Prostate gland (tissue), 2 donors: ENCODE data around the gene MBNL2. TPM values are rescaled to one million over a fixed set of nuclear protein-coding genes. Genes with fewer than 3 reads are reported as not detected.

Experiments used
- DNase-seq: peaks from one replicate; pipeline ENCODE4 v3.0.0-alpha.2; 2019; ENCODE audit warnings: low spot score
- H3K27ac ChIP-seq, 2 donors: fragments of 200-600 bp; sonication (generic); 2 replicates each; pipeline ENCODE4 v1.5.1; 2017 to 2019
- H3K27me3 ChIP-seq: fragments of 200-600 bp; sonication (generic); replicated peaks from 2 replicates; pipeline ENCODE4 v1.5.1; 2019; ENCODE audit not compliant: insufficient read depth
- H3K36me3 ChIP-seq, 2 donors: fragments of 200-600 bp; sonication (generic); 1 replicate in 1 of 2; 2 replicates in 1 of 2; pipeline versions ENCODE4 v1.5.1 to v1.8.1; 2017 to 2019
- H3K4me1 ChIP-seq: fragments of 200-600 bp; sonication (generic); replicated peaks from 2 replicates; pipeline ENCODE4 v1.5.1; 2019
- H3K4me3 ChIP-seq, 2 donors: fragments of 200-600 bp; sonication (generic); 2 replicates each; pipeline ENCODE4 v1.5.1; 2017 to 2019
- H3K9me3 ChIP-seq: fragments of 200-600 bp; sonication (generic); 2 replicates; pipeline ENCODE4 v1.5.1; 2017
- POLR2A ChIP-seq: fragments of 450-650 bp; IDR thresholded peaks from one replicate; pipeline ENCODE4 v1.6.1; 2016; ENCODE audit warnings: antibody characterized with exemption, mild to moderate bottlenecking
- POLR2AphosphoS5 ChIP-seq: sonication (generic); formaldehyde crosslinking; IDR thresholded peaks from one replicate; pipeline ENCODE4 v1.6.1; 2017; ENCODE audit warnings: antibody characterized with exemption
- WGBS: methylation state at CpG from one replicate; pipeline ENCODE4 v1.1.5; 2018; 5-methylcytosine and 5-hydroxymethylcytosine counted together
- intact Hi-C: fragments of 100-400 bp; cut with DNase I; formaldehyde crosslinking; loops from one replicate; pipeline ENCODE4 v1.14.2; 2022
- total RNA-seq, 2 donors: library from RNA; depleted of rRNA; stranded (reverse); fragments of >200 nt; gene quantifications; one replicate each; pipeline ENCODE4 v1.1.0, GENCODE V29; 2016
- TF ChIP-seq, protein P1 (sequence below), 4 experiments: fragments of 200-600 bp in 2 of 4; fragments of 450-650 bp in 2 of 4; sonication (generic) in 2 of 4; IDR thresholded peaks; 1 replicate in 3 of 4; 2 replicates in 1 of 4; pipeline ENCODE4 v1.5.1; 2016 to 2019; ENCODE audit warnings: antibody characterized with exemption in 4 of 4, mild to moderate bottlenecking in 2 of 4, moderate library complexity in 2 of 4

MBNL2 gene
- total RNA-seq, 2 donors from 2014 or later, result 59.1 to 85.7 TPM

DNA sequence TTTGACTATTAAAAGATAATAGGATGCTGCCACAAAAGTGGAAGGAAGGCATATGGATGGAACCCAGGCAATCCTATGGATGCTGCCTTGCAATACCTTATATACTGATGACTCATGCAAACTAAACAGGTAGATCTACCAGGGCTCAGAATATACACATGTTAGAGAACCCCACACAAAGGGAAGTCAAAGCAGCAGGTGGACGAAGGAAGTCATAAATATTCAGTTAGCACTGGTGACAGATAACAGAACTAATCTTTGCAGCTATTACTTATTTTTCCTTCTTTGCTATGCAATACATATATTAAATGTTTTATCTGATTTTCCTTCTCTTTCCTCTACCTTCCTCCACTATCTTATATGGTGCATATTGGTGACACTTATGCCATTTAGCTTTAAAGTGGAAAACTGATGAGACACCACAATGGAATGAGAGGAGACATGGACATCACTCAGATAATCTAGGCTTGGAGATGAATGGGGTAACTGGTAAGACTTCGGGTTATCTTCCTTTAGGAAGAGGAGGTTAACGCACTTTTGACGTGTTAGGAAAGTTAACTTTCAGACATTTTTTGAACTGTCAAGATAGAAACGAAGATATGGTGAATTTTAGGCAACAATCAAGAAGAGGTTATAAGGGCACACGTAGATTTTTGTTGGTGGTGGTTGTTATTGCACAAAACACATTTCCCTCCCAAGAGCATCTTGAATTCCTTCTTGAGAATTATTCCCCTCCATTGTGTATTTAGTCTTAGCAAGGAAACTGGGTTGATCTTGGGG, 39.8 kb upstream of the MBNL2 start:
- TF ChIP-seq POLR2A (no peak), POLR2AphosphoS5 (no peak)
- TF ChIP-seq, protein P1, sequence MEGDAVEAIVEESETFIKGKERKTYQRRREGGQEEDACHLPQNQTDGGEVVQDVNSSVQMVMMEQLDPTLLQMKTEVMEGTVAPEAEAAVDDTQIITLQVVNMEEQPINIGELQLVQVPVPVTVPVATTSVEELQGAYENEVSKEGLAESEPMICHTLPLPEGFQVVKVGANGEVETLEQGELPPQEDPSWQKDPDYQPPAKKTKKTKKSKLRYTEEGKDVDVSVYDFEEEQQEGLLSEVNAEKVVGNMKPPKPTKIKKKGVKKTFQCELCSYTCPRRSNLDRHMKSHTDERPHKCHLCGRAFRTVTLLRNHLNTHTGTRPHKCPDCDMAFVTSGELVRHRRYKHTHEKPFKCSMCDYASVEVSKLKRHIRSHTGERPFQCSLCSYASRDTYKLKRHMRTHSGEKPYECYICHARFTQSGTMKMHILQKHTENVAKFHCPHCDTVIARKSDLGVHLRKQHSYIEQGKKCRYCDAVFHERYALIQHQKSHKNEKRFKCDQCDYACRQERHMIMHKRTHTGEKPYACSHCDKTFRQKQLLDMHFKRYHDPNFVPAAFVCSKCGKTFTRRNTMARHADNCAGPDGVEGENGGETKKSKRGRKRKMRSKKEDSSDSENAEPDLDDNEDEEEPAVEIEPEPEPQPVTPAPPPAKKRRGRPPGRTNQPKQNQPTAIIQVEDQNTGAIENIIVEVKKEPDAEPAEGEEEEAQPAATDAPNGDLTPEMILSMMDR (IDR thresholded peaks at IDR 0.05), result no peak
- Histone ChIP-seq H3K9me3 (no peaks in the 10 kb centered on the region), H3K36me3 (no peaks in the 10 kb centered on the region), H3K4me1 (no peaks in the 10 kb centered on the region), H3K27ac (no peak overlapping the region), H3K27me3 (no peaks in the 10 kb centered on the region), H3K4me3 (no peak overlapping the region)
- 89% methylated on average over 6 of the region's 6 CpGs for WGBS
- intact Hi-C loops, result no loop called here
- no peak for DNase-seq

DNA sequence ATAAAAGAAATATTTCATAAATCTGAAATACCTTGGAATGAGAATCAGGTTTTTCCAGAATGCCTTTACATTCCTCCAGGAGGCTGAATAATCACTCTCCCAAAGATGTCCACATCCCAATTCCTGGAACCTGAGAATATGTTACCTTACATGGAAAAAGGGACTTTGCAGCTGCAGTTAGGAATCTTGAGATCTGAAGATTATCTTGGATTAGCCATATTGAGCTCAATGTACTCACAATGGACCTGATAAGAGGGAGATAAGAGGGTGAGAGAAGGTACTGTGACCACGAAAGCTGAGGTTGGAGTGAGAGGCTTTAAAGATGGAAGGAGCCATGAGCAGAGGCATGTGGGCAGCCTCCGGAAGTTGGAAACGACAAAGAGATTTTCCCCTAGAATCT, 36.8 kb upstream of the MBNL2 start:
- no peak overlapping the region for H3K27ac ChIP-seq
- H3K36me3 ChIP-seq, result no peaks in the 10 kb centered on the region
- intact Hi-C loops, result no loop called here
- DNase-seq, result no peak
- 82% methylated on average over 3 of the region's 3 CpGs for WGBS
- no peak overlapping the region for H3K4me3 ChIP-seq
- no peaks in the 10 kb centered on the region for H3K9me3 ChIP-seq
- no peaks in the 10 kb centered on the region for H3K4me1 ChIP-seq
- TF ChIP-seq POLR2AphosphoS5, result no peak
- TF ChIP-seq POLR2A, result no peak
- TF ChIP-seq, protein P1 (IDR thresholded peaks at IDR 0.05), result no peak
- H3K27me3 ChIP-seq, result no peaks in the 10 kb centered on the region

DNA sequence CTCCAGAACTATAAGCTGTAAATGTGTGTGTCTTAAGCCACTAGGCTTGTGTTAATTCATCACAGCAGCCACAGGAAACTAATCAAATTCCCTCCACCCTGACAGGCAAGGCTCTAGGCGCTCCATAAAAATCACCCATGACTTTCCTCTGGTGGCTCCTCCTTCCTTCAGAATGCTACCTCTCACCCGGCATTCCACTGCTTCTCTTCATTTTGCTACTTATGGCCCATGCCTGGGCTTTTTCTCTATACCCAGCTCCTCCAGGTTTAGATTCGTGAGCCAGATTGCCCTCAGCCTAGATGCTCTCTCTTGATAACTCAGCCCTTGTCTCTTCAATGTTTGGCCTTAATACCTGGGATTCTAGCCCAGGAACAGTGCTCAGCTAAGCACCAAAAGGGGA, 36.4 kb upstream of the MBNL2 start:
- no peak for DNase-seq
- Histone ChIP-seq H3K27ac (no peak overlapping the region), H3K27me3 (no peaks in the 10 kb centered on the region), H3K9me3 (no peaks in the 10 kb centered on the region), H3K4me1 (no peaks in the 10 kb centered on the region), H3K36me3 (no peaks in the 10 kb centered on the region), H3K4me3 (no peak overlapping the region)
- WGBS, result 86% methylated on average over 3 of the region's 3 CpGs
- TF ChIP-seq POLR2AphosphoS5 (no peak), POLR2A (no peak)
- TF ChIP-seq, protein P1 (IDR thresholded peaks at IDR 0.05), result no peak
- intact Hi-C loops, result no loop called here

DNA sequence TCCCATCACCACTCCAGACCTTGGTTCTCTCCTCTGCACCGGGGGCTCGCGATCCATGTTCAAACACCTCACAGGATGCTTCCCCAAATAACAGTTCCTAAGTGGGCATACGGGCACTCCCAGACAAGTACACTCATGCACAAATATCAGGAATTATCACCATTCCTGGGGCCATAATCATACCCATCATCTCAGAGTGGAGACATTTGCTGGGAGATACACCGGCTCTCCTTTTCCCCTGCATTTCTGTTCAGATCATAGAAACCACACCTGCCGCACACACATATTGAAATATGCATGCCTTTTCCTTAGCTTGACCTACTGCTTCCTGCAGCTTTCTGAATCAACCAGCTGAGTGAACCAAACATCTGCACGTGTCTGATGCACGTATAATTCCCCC, 33.9 kb upstream of the MBNL2 start:
- Histone ChIP-seq H3K4me1 (no peaks in the 10 kb centered on the region), H3K9me3 (no peaks in the 10 kb centered on the region), H3K27me3 (no peaks in the 10 kb centered on the region), H3K36me3 (no peaks in the 10 kb centered on the region), H3K27ac (no peak overlapping the region), H3K4me3 (no peak overlapping the region)
- DNase-seq, result no peak
- WGBS, result 70% methylated on average over 8 of the region's 8 CpGs
- no peak for TF ChIP-seq POLR2A
- intact Hi-C loops, result no loop called here

DNA sequence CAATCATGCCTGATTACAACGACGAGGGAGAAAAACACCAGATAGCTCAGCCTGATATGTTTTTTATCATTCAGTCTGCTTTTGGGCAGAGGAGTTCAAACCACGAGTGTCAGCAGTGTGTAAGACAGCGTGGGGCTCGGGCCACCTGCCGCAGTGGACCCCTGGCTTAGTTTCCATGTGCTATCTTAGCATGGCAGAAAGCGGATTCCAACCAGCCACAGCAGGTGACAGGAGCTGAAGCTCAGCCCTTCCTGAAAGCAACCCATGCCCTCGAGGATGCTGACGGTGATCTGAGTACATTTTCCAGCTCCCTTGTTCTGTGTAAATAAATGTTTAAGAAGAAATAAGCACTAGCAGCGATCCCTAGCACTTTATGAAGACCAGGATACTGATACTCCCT, 32.2 kb upstream of the MBNL2 start:
- DNase-seq, result no peak
- TF ChIP-seq POLR2A (no peak), POLR2AphosphoS5 (no peak)
- TF ChIP-seq, protein P1 (IDR thresholded peaks at IDR 0.05), result no peak
- Histone ChIP-seq H3K27me3 (no peaks in the 10 kb centered on the region), H3K9me3 (no peaks in the 10 kb centered on the region), H3K4me1 (no peaks in the 10 kb centered on the region), H3K4me3 (no peak overlapping the region), H3K27ac (no peak overlapping the region), H3K36me3 (no peaks in the 10 kb centered on the region)
- WGBS, result 77% methylated on average over 10 of the region's 10 CpGs
- intact Hi-C loops, result no loop called here
